ENCODE measurements around the gene MARCHF3.

GRCh38 chr5:126846344-126846743, 184.0 kb downstream of the MARCHF3 start:
- TF ChIP-seq POLR2AphosphoS5 (IDR thresholded peaks at IDR 0.05) = no peak
- TF ChIP-seq CTCF (IDR thresholded peaks at IDR 0.05) = no peak
